NT2/D1 (cell line): ENCODE data around the gene PRR29.

Experiments
- DNase-seq: peaks from one replicate; pipeline ENCODE4 v3.0.0-alpha.2; 2011; ENCODE audit warnings: low read depth, low spot score
- H3K27me3 ChIP-seq: 2 replicates; pipeline ENCODE4 v1.6.0; 2011; ENCODE audit warnings: mild to moderate bottlenecking; ENCODE audit not compliant: insufficient read length, insufficient read depth
- H3K36me3 ChIP-seq: 2 replicates; pipeline ENCODE4 v1.6.1; 2011; ENCODE audit warnings: mild to moderate bottlenecking, low read length, mixed read lengths; ENCODE audit not compliant: insufficient read depth, insufficient read length
- H3K4me1 ChIP-seq: 2 replicates; pipeline ENCODE4 v1.5.1; 2011; ENCODE audit not compliant: insufficient read depth, insufficient read length
- H3K4me3 ChIP-seq: 2 replicates; pipeline ENCODE4 v1.5.1; 2011; ENCODE audit warnings: low read depth; ENCODE audit not compliant: insufficient read length
- H3K9ac ChIP-seq: 2 replicates; pipeline ENCODE4 v1.6.0; 2011; ENCODE audit warnings: low read depth; ENCODE audit not compliant: insufficient read length
- H3K9me3 ChIP-seq: 2 replicates; pipeline ENCODE4 v1.5.1; 2011; ENCODE audit warnings: mild to moderate bottlenecking, low read length; ENCODE audit not compliant: insufficient read depth
- SUZ12 ChIP-seq: IDR thresholded peaks from 2 replicates; pipeline ENCODE4 v1.6.1; 2011; ENCODE audit not compliant: insufficient read length, insufficient read depth; ENCODE audit errors: extremely low read depth
- YY1 ChIP-seq: IDR thresholded peaks from 2 replicates; pipeline ENCODE4 v1.6.1; 2011; ENCODE audit not compliant: insufficient read length, insufficient read depth
- ZNF274 ChIP-seq: IDR thresholded peaks from 2 replicates; pipeline ENCODE4 v1.6.1; 2011; ENCODE audit warnings: mild to moderate bottlenecking, low read depth, low read length

The PRR29 gene

GRCh38 chr17:63991611-63992010 lies 6.5 kb upstream of the PRR29 start:
- no peak overlapping the region for H3K4me3 ChIP-seq
- peaks cover 30% of the 10 kb centered on the region for H3K4me1 ChIP-seq
- peaks cover 33% of the 10 kb centered on the region for H3K27me3 ChIP-seq
- no peak for TF ChIP-seq YY1
- no peak for TF ChIP-seq SUZ12
- no peaks in the 10 kb centered on the region for H3K36me3 ChIP-seq
- no peaks in the 10 kb centered on the region for H3K9me3 ChIP-seq
- no peak overlapping the region for H3K9ac ChIP-seq
- DNase-seq, result no peak

- H3K27me3 ChIP-seq, result peaks cover 47% of the 10 kb centered on the region
- no peak for DNase-seq
Observed at GRCh38 chr17:63993368-63993985, 4.7 kb upstream of the PRR29 start.

GRCh38 chr17:63995626-63996025 lies 2.5 kb upstream of the PRR29 start:
- TF ChIP-seq SUZ12 (no peak), ZNF274 (no peak), YY1 (no peak)
- Histone ChIP-seq H3K9me3 (no peaks in the 10 kb centered on the region), H3K4me3 (no peak overlapping the region), H3K27me3 (peaks cover 53% of the 10 kb centered on the region), H3K4me1 (peaks cover 5% of the 10 kb centered on the region), H3K36me3 (no peaks in the 10 kb centered on the region), H3K9ac (no peak overlapping the region)
- DNase-seq, result no peak

More at GRCh38 chr17:63993368-63993985, 4.7 kb upstream of the PRR29 start:
- Histone ChIP-seq H3K4me3 (no peak overlapping the region), H3K9ac (no peak overlapping the region), H3K36me3 (no peaks in the 10 kb centered on the region), H3K4me1 (peaks cover 14% of the 10 kb centered on the region), H3K9me3 (no peaks in the 10 kb centered on the region)
- no peak for TF ChIP-seq YY1
- TF ChIP-seq ZNF274, result no peak
- no peak for TF ChIP-seq SUZ12

- TF ChIP-seq SUZ12 (no peak), YY1 (no peak), ZNF274 (no peak)
- DNase-seq, result no peak
- H3K27me3 ChIP-seq, result peaks cover 50% of the 10 kb centered on the region
- H3K4me1 ChIP-seq, result peaks cover 3% of the 10 kb centered on the region
- H3K4me3 ChIP-seq, result no peak overlapping the region
- H3K9me3 ChIP-seq, result no peaks in the 10 kb centered on the region
- H3K36me3 ChIP-seq, result no peaks in the 10 kb centered on the region
- H3K9ac ChIP-seq, result no peak overlapping the region
Observed at GRCh38 chr17:63996430-63997182, 1.5 kb upstream of the PRR29 start.

- no peak for TF ChIP-seq SUZ12
- no peak for TF ChIP-seq YY1
- no peak for TF ChIP-seq ZNF274
- no peak for DNase-seq
- Histone ChIP-seq H3K9me3 (no peaks in the 10 kb centered on the region), H3K27me3 (peaks cover 41% of the 10 kb centered on the region), H3K36me3 (no peaks in the 10 kb centered on the region), H3K9ac (peak overlapping the region; percentile 87), H3K4me1 (peaks cover 6% of the 10 kb centered on the region), H3K4me3 (peak overlapping the region; percentile 90)
Observed at GRCh38 chr17:63997341-63998048, 656 bp upstream of the PRR29 start.

- Histone ChIP-seq H3K4me1 (peaks cover 6% of the 10 kb centered on the region), H3K9me3 (no peaks in the 10 kb centered on the region), H3K4me3 (peak overlapping the region; percentile 90), H3K27me3 (peaks cover 29% of the 10 kb centered on the region), H3K9ac (peak overlapping the region; percentile 87), H3K36me3 (no peaks in the 10 kb centered on the region)
- TF ChIP-seq YY1 (no peak), ZNF274 (no peak), SUZ12 (no peak)
- DNase-seq, result no peak
Observed at GRCh38 chr17:63998721-63999679, 849 bp downstream of the PRR29 start.
